H1 (cell line): ENCODE results near the gene TSPAN4. TPM values are rescaled to one million over a fixed set of nuclear protein-coding genes. Genes with fewer than 3 reads are reported as not detected.

ENCODE experiments used
- CTCF ChIA-PET: fragments of 300-600 bp; sonication (Branson Sonifier 250); formaldehyde crosslinking; loops from one replicate; lab custom pipeline; 2021; ENCODE audit not compliant: partially characterized antibody; lab: Charles Lee
- POLR2A ChIA-PET: fragments of 300-600 bp; sonication (Branson Sonifier 250); formaldehyde crosslinking; loops from one replicate; lab custom pipeline; 2021; ENCODE audit warnings: inconsistent platforms; ENCODE audit not compliant: partially characterized antibody; lab: Charles Lee
- DNase-seq, 2 experiments: peaks; one replicate each; pipeline versions ENCODE4 v3.0.0 to v3.0.0-alpha.2; 2010 to 2022; ENCODE audit warnings: low spot score in 2 of 2, low read depth in 1 of 2, mixed read lengths in 1 of 2
- FAIRE-seq: peaks from 2 replicates; lab custom pipeline; 2011; peaks lifted over from hg19 to GRCh38; lab: Jason Lieb, UNC
- H2AFZ ChIP-seq: 2 replicates; pipeline ENCODE4 v1.8.1; 2012; ENCODE audit warnings: low read length, inconsistent platforms
- H2AK5ac ChIP-seq: 2 replicates; pipeline ENCODE4 v1.6.1; 2013; ENCODE audit warnings: low read depth, low read length
- H2BK120ac ChIP-seq: replicated peaks from 2 replicates; pipeline ENCODE3; 2013; ENCODE audit warnings: low read depth, low read length, inconsistent platforms
- H2BK12ac ChIP-seq: 2 replicates; pipeline ENCODE4 v1.6.1; 2013; ENCODE audit warnings: low read depth, low read length
- H2BK15ac ChIP-seq: 2 replicates; pipeline ENCODE4 v1.6.1; 2013; ENCODE audit warnings: low read length
- H2BK20ac ChIP-seq: 2 replicates; pipeline ENCODE4 v1.6.1; 2013; ENCODE audit warnings: low read length
- H2BK5ac ChIP-seq: 2 replicates; pipeline ENCODE4 v1.6.1; 2013; ENCODE audit warnings: low read depth, low read length
- H3K14ac ChIP-seq: 2 replicates; pipeline ENCODE4 v1.6.1; 2013; ENCODE audit warnings: inconsistent platforms; ENCODE audit not compliant: insufficient read length
- H3K18ac ChIP-seq: 2 replicates; pipeline ENCODE4 v1.6.1; 2013; ENCODE audit warnings: low read length; ENCODE audit errors: extremely low read depth
- H3K23ac ChIP-seq: 2 replicates; pipeline ENCODE4 v1.6.1; 2013; ENCODE audit warnings: inconsistent platforms; ENCODE audit not compliant: insufficient read length
- H3K23me2 ChIP-seq: 2 replicates; pipeline ENCODE4 v1.6.1; 2013; ENCODE audit warnings: low read depth, low read length
- H3K27ac ChIP-seq: 2 replicates; pipeline ENCODE4 v1.6.1; 2011; ENCODE audit warnings: low read depth, low read length, inconsistent platforms
- H3K27me3 ChIP-seq, 4 experiments: replicated peaks in 1 of 4; 1 replicate in 1 of 4; 2 replicates in 3 of 4; pipeline versions ENCODE4 v1.6.1 to v1.8.1; 2011 to 2013; ENCODE audit warnings: low read length in 3 of 4, mild to moderate bottlenecking in 3 of 4, inconsistent platforms in 2 of 4, mixed read lengths in 2 of 4, moderate library complexity in 1 of 4; ENCODE audit not compliant: control insufficient read depth in 3 of 4, insufficient read depth in 3 of 4; ENCODE audit errors: extremely low read depth in 1 of 4
- H3K36me3 ChIP-seq, 4 experiments: 2 replicates each; pipeline versions ENCODE4 v1.6.1 to v1.8.1; 2011 to 2013; ENCODE audit warnings: mild to moderate bottlenecking in 4 of 4, low read length in 3 of 4, moderate library complexity in 2 of 4, control low read depth in 1 of 4, inconsistent platforms in 1 of 4; ENCODE audit not compliant: insufficient read depth in 4 of 4, control insufficient read depth in 2 of 4
- H3K4ac ChIP-seq: replicated peaks from 2 replicates; pipeline ENCODE3; 2013; ENCODE audit warnings: low read length, low read depth, mixed read lengths, inconsistent platforms; ENCODE audit not compliant: insufficient read length
- H3K4me1 ChIP-seq, 4 experiments: replicated peaks in 1 of 4; 1 replicate in 1 of 4; 2 replicates in 3 of 4; pipeline versions ENCODE4 v1.6.1 to v1.8.1; 2011 to 2013; ENCODE audit warnings: low read length in 3 of 4, inconsistent platforms in 2 of 4, mixed read lengths in 1 of 4; ENCODE audit not compliant: insufficient read depth in 4 of 4, control insufficient read depth in 3 of 4
- H3K4me2 ChIP-seq, 2 experiments: 2 replicates each; pipeline versions ENCODE4 v1.6.1 to v1.8.1; 2011 to 2013; ENCODE audit warnings: low read depth in 2 of 2, low read length in 2 of 2, control low read depth in 1 of 2, inconsistent platforms in 1 of 2, mild to moderate bottlenecking in 1 of 2; ENCODE audit not compliant: insufficient read depth in 1 of 2
- H3K4me3 ChIP-seq, 4 experiments: fragments of 200-600, 300-600 bp in 1 of 4; sonication (generic), shearing (Covaris generic), sonication (Bioruptor Twin) in 1 of 4; 2 replicates each; pipeline versions ENCODE4 v1.5.1 to v1.8.1; 2011 to 2016; ENCODE audit warnings: low read length in 4 of 4, low read depth in 3 of 4, control low read depth in 2 of 4, inconsistent platforms in 2 of 4, mild to moderate bottlenecking in 2 of 4, mixed read lengths in 1 of 4, moderate library complexity in 1 of 4; ENCODE audit not compliant: insufficient read depth in 2 of 4; ENCODE audit errors: extremely low read depth in 1 of 4
- H3K56ac ChIP-seq: replicated peaks from 2 replicates; pipeline ENCODE3; 2013; ENCODE audit warnings: low read depth, mild to moderate bottlenecking, mixed read lengths, low read length, inconsistent platforms; ENCODE audit not compliant: insufficient read length
- H3K79me1 ChIP-seq: 2 replicates; pipeline ENCODE4 v1.6.1; 2013; ENCODE audit warnings: low read depth, low read length, control low read depth
- H3K79me2 ChIP-seq, 2 experiments: 2 replicates each; pipeline versions ENCODE4 v1.6.1 to v1.8.1; 2012 to 2013; ENCODE audit warnings: low read length in 2 of 2, mild to moderate bottlenecking in 2 of 2, inconsistent platforms in 1 of 2; ENCODE audit not compliant: insufficient read depth in 2 of 2, control insufficient read depth in 1 of 2
- H3K9ac ChIP-seq, 4 experiments: replicated peaks in 1 of 4; 1 replicate in 1 of 4; 2 replicates in 3 of 4; pipeline versions ENCODE4 v1.6.1 to v1.8.1; 2011 to 2013; ENCODE audit warnings: low read depth in 3 of 4, low read length in 3 of 4, control low read depth in 2 of 4, mild to moderate bottlenecking in 2 of 4, moderate library complexity in 2 of 4, inconsistent platforms in 1 of 4; ENCODE audit errors: extremely low read depth in 1 of 4
- H3K9me3 ChIP-seq, 2 experiments: 2 replicates each; pipeline versions ENCODE4 v1.6.1 to v1.8.1; 2012 to 2013; ENCODE audit warnings: mild to moderate bottlenecking in 2 of 2, moderate library complexity in 2 of 2, control low read depth in 1 of 2, inconsistent platforms in 1 of 2, low read depth in 1 of 2, low read length in 1 of 2, mixed read lengths in 1 of 2; ENCODE audit not compliant: insufficient read depth in 2 of 2
- H4K20me1 ChIP-seq, 2 experiments: replicated peaks in 1 of 2; 2 replicates each; pipeline versions ENCODE3 to v1.8.1; 2011 to 2013; ENCODE audit warnings: inconsistent platforms in 2 of 2, low read length in 2 of 2, mild to moderate bottlenecking in 1 of 2; ENCODE audit not compliant: insufficient read depth in 2 of 2, control insufficient read depth in 1 of 2
- H4K5ac ChIP-seq: 2 replicates; pipeline ENCODE4 v1.6.1; 2013; ENCODE audit warnings: low read length, low read depth, mixed read lengths, inconsistent platforms; ENCODE audit not compliant: insufficient read length
- H4K8ac ChIP-seq: 2 replicates; pipeline ENCODE4 v1.8.0; 2013; ENCODE audit warnings: mild to moderate bottlenecking, moderate library complexity, low read length, inconsistent platforms; ENCODE audit not compliant: insufficient read depth; ENCODE audit errors: extremely low read depth
- H4K91ac ChIP-seq: replicated peaks from 2 replicates; pipeline ENCODE3; 2013; ENCODE audit warnings: low read length, mixed read lengths, inconsistent platforms; ENCODE audit not compliant: insufficient read length
- CEBPB ChIP-seq: IDR thresholded peaks from 2 replicates; pipeline ENCODE4 v1.6.1; 2012; ENCODE audit warnings: low read depth, low read length
- WGBS, 2 experiments: shearing (Covaris generic) in 1 of 2; methylation state at CpG; one replicate each; pipeline versions ENCODE4 v1.1.6 to v1.1.7; 2013 to 2015; ENCODE audit warnings: low lambda C conversion rate in 2 of 2, mixed read lengths in 2 of 2, inconsistent platforms in 1 of 2, low coverage in 1 of 2, missing lambda C conversion rate in 1 of 2; ENCODE audit not compliant: insufficient replicate concordance in 2 of 2, insufficient coverage in 1 of 2, insufficient read length in 1 of 2; ENCODE audit errors: extremely low coverage in 1 of 2, missing lambda C conversion rate in 1 of 2; 5-methylcytosine and 5-hydroxymethylcytosine counted together
- polyA plus RNA-seq, 7 experiments: library from polyadenylated mRNA; depleted of rRNA in 3 of 7; stranded (reverse) in 5 of 7; unstranded in 2 of 7; fragments of >200 nt in 5 of 7; fragments of 200-250 nt in 2 of 7; gene quantifications; 1 replicate in 5 of 7; 2 replicates in 1 of 7; 4 replicates in 1 of 7; pipeline versions ENCODE4 v1.2.1 to v1.2.3, GENCODE V29; 2011 to 2013; ENCODE audit warnings: missing spikeins in 2 of 7, mixed read lengths in 2 of 7
- total RNA-seq: library from RNA; stranded (reverse); fragmentation: NEBNext Ultra II Directional; extraction: Animal tissue kit (Norgen Biotek cat#: 25700); gene quantifications from 2 replicates; pipeline ENCODE4 v1.2.1, GENCODE V29; 2021

The TSPAN4 gene
- total and polyA plus RNA-seq, 2 of the 8 experiments (the other 6 are each of a cell fraction or from before 2014, with no cell fraction given), result 74.1 to 145 TPM

GRCh38 chr11:904380-904779 is 61.7 kb downstream of the TSPAN4 start:
- DNase-seq (no peak), FAIRE-seq (no peak)
- H2BK5ac ChIP-seq, result no peak overlapping the region; the same call in 1 of the 2 replicates
- H3K23ac ChIP-seq, result no peak overlapping the region
- no peak overlapping the region for H2AK5ac ChIP-seq
- no peak overlapping the region for H3K14ac ChIP-seq
- peaks cover 19% of the 10 kb centered on the region for H3K79me1 ChIP-seq
- H3K56ac ChIP-seq, result no peak overlapping the region
- no peaks in the 10 kb centered on the region for H3K27me3 ChIP-seq
- H3K79me2 ChIP-seq, result peaks cover 0 to 26% of the 10 kb centered on the region in 2 experiments; a peak in 3 of 4 replicates
- H4K5ac ChIP-seq, result no peak overlapping the region
- peaks cover 3 to 31% of the 10 kb centered on the region in 2 experiments for H4K20me1 ChIP-seq
- no peak overlapping the region for H3K18ac ChIP-seq
- CTCF ChIA-PET, result interaction anchor here (2.0 kb wide), 1 partner anchor 147 kb away, joined by 5 read pairs; no protein-coding TSS in a partner anchor
- H3K9ac ChIP-seq, result no peak overlapping the region
- no peaks in the 10 kb centered on the region for H3K23me2 ChIP-seq
- H3K27ac ChIP-seq, result no peak overlapping the region
- H3K4me3 ChIP-seq, result no peak overlapping the region
- TF ChIP-seq CEBPB, result no peak
- TF ChIP-seq, all 59 proteins: peak for 0
- Histone ChIP-seq H3K9me3 (no peaks in the 10 kb centered on the region), H2BK12ac (no peak overlapping the region), H3K36me3 (peaks cover 30 to 51% (median 39%) of the 10 kb centered on the region in 4 experiments), H2BK15ac (no peak overlapping the region), H2AFZ (no peak overlapping the region), H3K4me2 (no peak overlapping the region), H2BK120ac (no peak overlapping the region), H4K8ac (no peak overlapping the region), H3K4me1 (peaks cover 0 to 1% (median 0%) of the 10 kb centered on the region in 4 experiments; a peak in 1 of 7 replicates), H4K91ac (no peak overlapping the region), H2BK20ac (no peak overlapping the region), H3K4ac (no peak overlapping the region)
- POLR2A ChIA-PET, result no interaction called here
- 89% methylated on average over 7 of the region's 7 CpGs; no CpG with 5 or more reads in 1 of the 2 experiments for WGBS, 2 experiments
